Measurements from ENCODE around the gene WAC.
"Not testable (repeated sequence)": the region's sequence is repeated elsewhere in the genome, so short reads cannot be mapped to it uniquely, and the experiment has no call there.

WAC gene

GRCh38 chr10:28564905-28565304, 32.0 kb downstream of the WAC start:
- TF ChIP-seq CTCF (IDR thresholded peaks at IDR 0.05; ENCODE audit: low read depth, low read length, missing control alignments) = no peak
- DNase-seq (ENCODE audit: extremely low read depth, low read depth) = no peak
- H3K4me3 ChIP-seq (replicated peaks; ENCODE audit: low read depth, low read length) = no peak overlapping the region

GRCh38 chr10:28566458-28567015, 33.6 kb downstream of the WAC start:
- H3K4me3 ChIP-seq (replicated peaks; ENCODE audit: low read depth, low read length) = no peak overlapping the region
- DNase-seq (ENCODE audit: extremely low read depth, low read depth) = no peak
- no peak for TF ChIP-seq CTCF (IDR thresholded peaks at IDR 0.05; ENCODE audit: low read depth, low read length, missing control alignments)

GRCh38 chr10:28569506-28570159, 36.7 kb downstream of the WAC start:
- no peak overlapping the region for H3K4me3 ChIP-seq (replicated peaks; ENCODE audit: low read depth, low read length)
- peak; percentile 2 for DNase-seq (ENCODE audit: extremely low read depth, low read depth)
- TF ChIP-seq CTCF (IDR thresholded peaks at IDR 0.05; ENCODE audit: low read depth, low read length, missing control alignments) = no peak

- DNase-seq (ENCODE audit: extremely low read depth, low read depth) = no peak
- H3K4me3 ChIP-seq (replicated peaks; ENCODE audit: low read depth, low read length) = no peak overlapping the region
- TF ChIP-seq CTCF (IDR thresholded peaks at IDR 0.05; ENCODE audit: low read depth, low read length, missing control alignments) = no peak
These were observed 37.7 kb downstream of the WAC start for GRCh38 chr10:28570598-28570997.

GRCh38 chr10:28571265-28571664, 38.3 kb downstream of the WAC start:
- no peak for DNase-seq (ENCODE audit: extremely low read depth, low read depth)
- no peak overlapping the region for H3K4me3 ChIP-seq (replicated peaks; ENCODE audit: low read depth, low read length)
- no peak for TF ChIP-seq CTCF (IDR thresholded peaks at IDR 0.05; ENCODE audit: low read depth, low read length, missing control alignments)

GRCh38 chr10:28574214-28574613, 41.3 kb downstream of the WAC start:
- H3K4me3 ChIP-seq (replicated peaks; ENCODE audit: low read depth, low read length); DNase-seq (ENCODE audit: extremely low read depth, low read depth): not testable (repeated sequence)

GRCh38 chr10:28575852-28576251, 42.9 kb downstream of the WAC start:
- no peak for DNase-seq (ENCODE audit: extremely low read depth, low read depth)
- TF ChIP-seq CTCF (IDR thresholded peaks at IDR 0.05; ENCODE audit: low read depth, low read length, missing control alignments) = no peak
- H3K4me3 ChIP-seq (replicated peaks; ENCODE audit: low read depth, low read length) = no peak overlapping the region

Data from HFF-Myc (cell line).